NCI-H1436 (cell line): Measurements from ENCODE around the gene KCNA1.
A peak's percentile ranks its signal among the peaks of the same experiment; 100 is the strongest.

ENCODE experiments used
- DNase-seq: peaks from one replicate; lab custom pipeline; 2025; lab: John Stamatoyannopoulos, UW

KCNA1 gene

GRCh38 chr12:4960547-4960946 lies 50.8 kb downstream of the KCNA1 start:
- DNase-seq, result no peak

GRCh38 chr12:4961311-4961710 lies 51.6 kb downstream of the KCNA1 start:
- no peak for DNase-seq

DNA sequence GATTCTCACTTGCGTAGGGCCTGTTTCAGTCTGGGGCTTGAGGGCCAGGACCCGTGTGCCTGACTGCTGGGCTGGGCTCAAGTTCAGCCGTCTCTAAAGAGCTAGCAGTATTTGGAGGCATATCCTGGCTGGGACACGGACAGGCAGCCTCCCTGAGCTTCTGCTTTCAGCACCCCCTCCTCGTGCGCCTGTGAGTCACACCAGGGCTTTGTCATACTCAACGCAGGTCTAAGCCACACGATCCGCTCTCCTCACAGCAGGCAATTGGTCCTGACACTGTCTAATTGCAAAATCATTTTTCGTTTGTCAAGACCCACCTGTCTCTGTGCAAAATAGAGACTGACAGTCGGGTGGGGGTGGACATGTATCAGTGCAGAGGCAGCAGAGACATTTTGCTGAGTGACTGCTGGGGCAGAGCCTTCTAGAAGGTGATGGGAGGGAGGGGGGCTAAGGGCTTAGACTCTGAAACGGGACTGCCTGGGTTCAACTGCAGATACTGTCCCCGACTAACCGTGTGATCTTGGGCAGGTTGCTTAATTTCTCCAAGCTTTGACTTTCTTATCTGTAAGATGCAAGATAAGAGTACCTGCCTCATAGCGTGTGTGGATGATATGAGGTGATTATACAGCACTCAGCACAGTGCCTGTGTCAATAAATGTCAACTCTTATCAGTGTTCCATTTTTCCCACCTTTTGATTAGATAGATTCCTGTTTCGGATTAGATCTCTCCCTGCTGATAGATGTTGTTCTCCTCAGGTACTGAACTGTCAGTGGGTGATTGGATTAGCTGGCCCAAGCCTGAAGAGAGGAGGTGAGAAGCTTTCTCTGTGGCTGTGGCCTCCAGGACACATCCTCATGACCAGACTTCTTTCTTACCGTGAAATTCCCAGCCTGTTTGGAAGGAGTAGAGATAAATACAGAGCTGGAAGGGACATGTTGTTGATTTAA lies 53.1 kb downstream of the KCNA1 start:
- DNase-seq, result peak; percentile 13
